ENCODE data around the gene MAFF.

- TF ChIP-seq GATA2 (IDR thresholded peaks at IDR 0.05; ENCODE audit: low read depth, low read length) = no peak
- no peak for TF ChIP-seq GATA3 (IDR thresholded peaks at IDR 0.05; ENCODE audit: low read depth, low read length)
Measured at GRCh38 chr22:38171927-38172831, 29.6 kb upstream of the MAFF start.
